MM.1S (cell line): ENCODE measurements around the gene FXR2.

Experiments used
- EZH2phosphoT487 ChIP-seq: fragments of 300-600 bp; sonication (generic); IDR thresholded peaks from 2 replicates; pipeline ENCODE4 v1.6.1; 2018; ENCODE audit warnings: antibody characterized with exemption, low read length
- TF ChIP-seq, protein P1 (sequence below): fragments of 300-600 bp; sonication (generic); IDR thresholded peaks from 2 replicates; pipeline ENCODE4 v1.5.1; 2016; ENCODE audit warnings: antibody characterized with exemption, low read length, mixed read lengths

DNA sequence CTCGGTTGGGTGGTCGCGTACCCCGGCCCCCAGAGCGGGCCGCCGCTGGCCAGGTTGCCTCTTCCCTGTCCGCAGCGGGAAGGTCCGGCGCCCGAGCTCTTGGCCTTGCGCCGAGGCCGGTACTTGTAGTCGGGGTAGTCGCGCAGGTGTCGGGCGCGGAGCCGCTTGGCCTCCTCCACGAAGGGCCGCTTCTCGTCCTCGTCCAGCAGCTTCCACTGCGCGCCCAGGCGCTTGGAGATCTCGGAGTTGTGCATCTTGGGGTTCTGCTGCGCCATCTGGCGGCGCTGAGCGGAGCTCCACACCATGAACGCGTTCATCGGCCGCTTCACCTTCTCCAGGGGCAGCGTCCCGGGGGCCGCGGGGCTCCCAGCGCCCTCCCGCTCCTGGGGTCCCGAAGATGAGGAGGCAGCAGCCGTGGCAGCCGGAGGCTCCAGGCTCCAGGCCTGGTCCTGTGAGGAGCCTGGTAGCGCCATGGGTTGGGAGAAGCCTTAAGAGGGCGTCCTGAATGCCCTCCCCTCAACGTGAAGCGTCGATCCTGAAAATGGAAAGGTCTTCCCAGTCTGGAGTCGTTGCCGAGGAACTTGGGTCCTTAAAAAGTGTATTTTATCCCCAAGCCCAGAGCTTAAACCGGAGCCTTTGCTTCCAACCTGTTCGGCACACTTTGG is 25.4 kb downstream of the FXR2 start:
- TF ChIP-seq, protein P1, sequence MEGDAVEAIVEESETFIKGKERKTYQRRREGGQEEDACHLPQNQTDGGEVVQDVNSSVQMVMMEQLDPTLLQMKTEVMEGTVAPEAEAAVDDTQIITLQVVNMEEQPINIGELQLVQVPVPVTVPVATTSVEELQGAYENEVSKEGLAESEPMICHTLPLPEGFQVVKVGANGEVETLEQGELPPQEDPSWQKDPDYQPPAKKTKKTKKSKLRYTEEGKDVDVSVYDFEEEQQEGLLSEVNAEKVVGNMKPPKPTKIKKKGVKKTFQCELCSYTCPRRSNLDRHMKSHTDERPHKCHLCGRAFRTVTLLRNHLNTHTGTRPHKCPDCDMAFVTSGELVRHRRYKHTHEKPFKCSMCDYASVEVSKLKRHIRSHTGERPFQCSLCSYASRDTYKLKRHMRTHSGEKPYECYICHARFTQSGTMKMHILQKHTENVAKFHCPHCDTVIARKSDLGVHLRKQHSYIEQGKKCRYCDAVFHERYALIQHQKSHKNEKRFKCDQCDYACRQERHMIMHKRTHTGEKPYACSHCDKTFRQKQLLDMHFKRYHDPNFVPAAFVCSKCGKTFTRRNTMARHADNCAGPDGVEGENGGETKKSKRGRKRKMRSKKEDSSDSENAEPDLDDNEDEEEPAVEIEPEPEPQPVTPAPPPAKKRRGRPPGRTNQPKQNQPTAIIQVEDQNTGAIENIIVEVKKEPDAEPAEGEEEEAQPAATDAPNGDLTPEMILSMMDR, result no peak; the same call in 1 of the 2 replicates
- no peak for TF ChIP-seq EZH2phosphoT487
